HG03521 (cell line): ENCODE results near the gene DBH.
"Not testable (repeated sequence)": the region's sequence is repeated elsewhere in the genome, so short reads cannot be mapped to it uniquely, and the experiment has no call there.

Experiments
- ATAC-seq: cut with Tn5 transposase; IDR thresholded peaks from one replicate; pipeline ENCODE4 v1.9.1; 2021; ENCODE audit warnings: mild to moderate bottlenecking, moderate library complexity; ENCODE audit not compliant: unreplicated experiment

Gene DBH

GRCh38 chr9:133664173-133665050 lies 28.2 kb downstream of the DBH start:
- ATAC-seq: no peak

DNA sequence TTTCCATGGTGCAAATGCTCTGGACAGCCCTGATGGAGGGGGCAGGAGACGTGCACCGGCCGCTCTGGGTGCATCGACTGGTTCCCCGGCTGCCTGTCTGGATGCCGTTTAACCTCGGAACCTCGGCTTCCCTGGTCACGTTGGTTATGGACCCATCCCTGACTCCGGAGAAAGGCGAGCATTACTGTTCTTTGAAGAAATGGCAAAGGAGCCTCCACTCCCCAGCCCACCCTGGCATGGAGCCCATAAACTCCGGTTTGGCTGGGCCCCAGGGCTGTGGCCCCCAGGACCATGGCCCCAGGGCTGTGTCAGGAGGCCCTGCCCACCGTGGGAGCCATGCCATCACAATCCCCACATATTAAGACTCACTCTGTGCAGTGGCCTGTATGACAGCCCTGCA lies 28.9 kb downstream of the DBH start:
- ATAC-seq: no peak

DNA sequence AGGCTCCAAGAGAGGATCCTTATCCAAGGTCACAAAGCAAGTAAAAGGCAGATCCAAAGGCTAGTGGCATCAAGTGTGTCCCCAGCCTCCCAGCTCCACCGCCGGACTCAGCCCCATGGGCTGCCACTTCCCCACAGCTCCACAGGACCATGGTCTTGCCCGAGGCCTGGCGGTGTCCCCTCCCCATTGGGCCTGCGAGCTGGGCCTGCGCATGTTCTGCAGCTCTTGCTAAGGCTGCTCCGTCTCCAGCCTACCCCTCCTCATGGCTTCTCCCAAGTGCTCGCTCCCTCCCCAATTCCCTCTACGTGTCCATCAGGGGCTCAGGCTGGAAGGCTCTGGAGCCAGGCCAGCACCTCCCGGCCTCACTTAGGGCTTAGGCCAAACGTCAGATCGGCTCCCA lies 29.4 kb downstream of the DBH start:
- ATAC-seq: no peak

- no peak for ATAC-seq
These were observed 30.2 kb downstream of the DBH start for GRCh38 chr9:133666387-133666786.

- no peak for ATAC-seq
These were observed 30.7 kb downstream of the DBH start for GRCh38 chr9:133666845-133667244.

DNA sequence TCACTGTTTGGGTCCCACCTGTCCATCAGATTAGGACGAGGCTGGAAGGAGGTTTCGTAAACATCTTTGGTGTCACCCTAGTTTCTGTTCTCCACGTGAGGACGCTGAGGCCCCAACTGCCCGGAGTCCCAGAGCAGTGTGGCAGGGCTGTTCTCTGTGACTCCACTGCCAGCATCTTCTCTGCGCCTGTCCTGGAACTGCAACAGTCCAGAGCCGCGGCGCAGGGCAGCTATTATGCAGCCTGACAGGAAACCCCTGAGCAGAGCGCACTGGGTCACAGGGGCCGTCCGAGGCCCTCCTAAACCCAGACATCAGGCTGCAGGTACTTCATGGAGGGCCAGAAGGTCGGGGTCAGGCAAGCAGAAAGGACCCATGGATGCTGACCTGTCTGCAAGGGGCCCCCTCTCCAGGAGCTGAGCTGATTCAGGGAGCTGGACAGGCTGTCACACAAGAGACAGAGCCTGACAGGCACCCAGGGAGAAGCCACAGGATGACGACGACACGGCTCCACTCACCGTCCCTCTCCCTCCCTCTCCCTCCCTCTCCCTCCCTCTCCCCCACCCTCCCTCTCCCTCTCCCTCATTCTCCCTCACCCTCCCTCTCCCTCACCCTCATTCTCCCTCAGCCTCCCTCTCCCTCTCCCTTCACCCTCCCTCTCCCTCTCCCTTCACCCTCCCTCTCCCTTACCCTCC lies 31.7 kb downstream of the DBH start:
- ATAC-seq: no peak

DNA sequence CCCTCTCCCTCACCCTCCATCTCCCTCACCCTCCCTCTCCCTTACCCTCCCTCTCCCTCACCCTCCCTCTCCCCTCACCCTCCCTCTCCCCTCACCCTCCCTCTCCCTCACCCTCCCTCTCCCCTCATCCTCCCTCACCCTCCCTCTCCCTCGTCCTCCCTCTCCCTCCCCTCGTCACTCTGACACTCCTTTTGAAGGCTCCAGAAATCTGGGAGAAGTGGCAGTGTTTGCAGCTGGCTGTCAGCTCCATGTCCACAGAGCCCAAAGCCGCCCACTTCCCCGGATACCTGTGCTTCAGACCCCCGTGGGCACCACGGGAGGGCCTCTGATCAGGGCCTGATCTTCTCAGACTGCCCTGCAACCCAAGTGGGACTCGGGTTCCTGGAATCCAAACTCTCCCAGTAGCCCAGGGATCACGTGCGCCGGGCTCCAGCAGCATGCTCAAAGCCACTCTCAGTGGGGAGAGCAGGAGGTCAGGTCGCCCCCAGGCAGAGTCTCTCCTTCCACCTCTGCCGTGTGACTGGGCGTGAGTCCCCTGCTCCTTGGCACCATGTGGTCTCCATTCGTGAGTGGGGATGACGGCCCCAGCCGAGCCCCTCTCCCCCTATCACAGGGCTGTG lies 33.1 kb downstream of the DBH start:
- ATAC-seq: no peak

- no peak for ATAC-seq
These were observed 34.3 kb downstream of the DBH start for GRCh38 chr9:133670466-133670865.

DNA sequence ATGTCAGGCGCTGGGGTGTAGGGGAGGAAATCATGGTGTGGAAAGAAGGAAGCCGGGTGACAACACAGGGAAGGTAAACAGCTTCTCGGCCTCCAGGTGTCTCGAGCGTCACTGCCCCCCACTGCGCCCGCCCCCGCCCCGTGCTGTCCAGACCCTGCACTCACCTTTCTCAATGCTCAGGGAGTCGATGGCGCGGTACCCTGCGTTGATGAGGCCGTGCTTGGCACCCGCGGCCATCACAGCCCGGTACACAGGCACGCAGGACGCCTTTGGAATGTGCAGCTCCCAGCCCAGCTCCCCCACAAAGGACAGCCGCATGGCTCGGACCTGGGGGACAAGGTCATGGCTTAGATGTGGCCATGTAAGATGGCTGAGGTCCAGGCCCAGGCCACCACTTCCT lies 35.2 kb downstream of the DBH start:
- no peak for ATAC-seq

DNA sequence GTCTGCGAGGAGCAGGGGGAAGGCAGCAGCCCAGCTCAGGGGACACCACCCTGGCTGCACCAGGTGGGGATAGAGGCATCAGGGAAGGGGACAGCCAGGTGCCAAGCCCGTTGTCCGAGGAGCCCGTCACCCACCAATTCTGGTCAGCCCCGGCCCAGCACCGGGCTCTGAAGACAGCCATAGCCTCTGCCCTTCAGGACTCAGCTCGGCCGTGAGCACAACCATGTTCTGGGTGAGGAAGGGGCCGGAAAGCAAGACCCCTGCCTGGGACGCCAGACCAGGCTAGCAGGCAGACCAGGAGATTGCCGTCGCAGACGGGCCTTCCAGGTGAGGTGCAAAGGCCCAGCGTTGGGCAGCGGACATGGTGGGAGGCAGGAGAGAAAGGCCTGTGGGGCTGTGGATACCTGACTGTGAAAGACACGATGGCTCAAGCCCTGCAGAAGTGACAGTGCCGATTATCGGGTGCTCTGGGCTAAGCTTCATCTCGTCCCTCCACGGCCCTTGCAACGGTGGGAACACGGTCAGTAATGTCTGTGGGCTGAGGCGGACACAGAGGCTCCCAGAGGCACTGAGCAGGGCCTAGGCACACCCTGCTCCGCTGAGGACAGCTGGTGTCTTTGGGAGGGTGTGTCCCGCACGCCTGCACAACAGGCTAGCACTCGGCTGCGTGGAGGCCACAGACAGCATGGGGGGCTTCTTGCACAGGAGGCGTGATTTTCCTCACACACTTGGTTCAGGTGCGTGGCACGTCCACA lies 36.5 kb downstream of the DBH start:
- no peak for ATAC-seq

- no peak for ATAC-seq
These were observed 37.1 kb downstream of the DBH start for GRCh38 chr9:133673258-133673655.

DNA sequence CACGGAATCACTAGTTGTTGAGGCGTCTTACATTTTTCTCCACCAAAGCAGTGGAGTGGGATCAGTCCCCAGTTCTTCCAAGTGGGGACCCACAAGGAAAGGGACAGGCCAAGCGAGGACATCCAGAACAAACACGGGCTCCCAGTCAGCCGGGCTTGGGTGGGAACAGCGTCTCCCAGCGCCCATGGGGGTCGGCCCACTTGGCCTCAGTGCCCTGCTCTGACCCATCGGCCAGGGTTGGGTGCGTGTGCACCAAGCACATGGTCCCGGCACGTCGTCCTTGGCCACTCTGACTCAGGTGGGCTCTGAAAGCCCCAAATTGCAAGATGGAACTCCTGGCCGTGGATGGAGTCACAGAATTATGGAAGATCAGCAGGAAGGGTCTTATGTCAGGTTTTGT lies 37.9 kb downstream of the DBH start:
- no peak for ATAC-seq

GRCh38 chr9:133675796-133676195 lies 39.6 kb downstream of the DBH start:
- not testable (repeated sequence) for ATAC-seq

- no peak for ATAC-seq
These were observed 40.3 kb downstream of the DBH start for GRCh38 chr9:133676450-133676849.

DNA sequence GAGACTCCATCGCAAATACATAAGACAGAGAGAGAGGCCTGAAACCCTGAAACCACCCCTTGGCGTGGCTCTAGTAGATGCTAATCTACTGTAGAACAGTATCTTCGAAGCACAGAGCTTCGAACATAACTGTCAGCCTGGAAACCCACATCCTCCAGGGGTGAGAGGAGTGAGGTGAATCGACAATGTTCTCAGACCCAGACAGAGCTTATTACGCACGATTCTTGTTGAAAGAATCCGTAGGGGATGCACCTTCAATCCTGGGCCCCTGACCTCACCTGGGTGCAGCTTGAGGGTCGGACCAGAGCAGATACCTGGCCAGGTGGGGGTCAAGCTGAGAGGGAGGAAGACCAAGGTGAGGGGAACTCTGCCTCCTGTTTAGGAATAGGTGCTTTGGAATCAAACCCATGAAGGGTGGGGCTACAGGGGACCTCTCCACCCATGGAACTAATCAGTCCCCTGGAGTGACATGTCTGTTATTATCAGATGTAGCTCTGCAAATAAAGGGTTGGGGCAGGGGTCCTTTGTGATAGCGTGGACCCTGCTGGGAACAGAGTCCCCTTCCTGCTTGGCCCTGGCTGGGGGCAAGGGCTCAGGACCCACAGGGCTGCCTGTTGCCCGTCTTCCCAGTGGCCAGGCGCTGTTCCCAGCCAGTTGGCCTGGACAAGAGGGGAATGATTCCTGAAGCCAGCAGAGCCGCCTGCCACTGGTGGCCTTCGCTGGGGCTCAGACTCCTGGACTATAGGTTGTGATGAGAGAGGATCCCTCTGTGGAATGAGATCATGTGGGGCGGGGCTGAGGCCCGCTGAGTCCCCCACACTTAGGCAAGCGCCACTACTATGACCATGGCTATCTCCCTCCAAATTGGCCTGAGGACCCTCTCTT lies 41.2 kb downstream of the DBH start:
- ATAC-seq: no peak

DNA sequence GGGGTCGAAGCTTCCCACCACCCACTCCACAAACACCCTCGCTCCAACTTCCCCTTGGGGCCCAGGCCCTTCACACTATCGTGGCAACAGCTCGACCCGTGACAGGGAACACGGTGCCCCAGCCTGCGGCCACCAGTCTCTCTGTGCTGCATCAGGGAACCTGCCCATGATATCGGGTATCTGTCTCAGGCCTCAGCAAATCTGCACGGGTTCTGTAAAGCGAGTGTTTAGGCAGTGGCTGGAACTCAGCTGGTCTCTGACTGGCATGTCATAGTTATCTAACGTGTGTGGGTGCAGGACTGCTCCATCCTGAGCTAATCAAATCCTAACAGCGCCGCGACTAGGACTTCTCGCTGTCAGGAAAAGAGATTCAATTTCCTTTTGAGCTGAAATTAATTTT lies 42.9 kb downstream of the DBH start:
- no peak for ATAC-seq

DNA sequence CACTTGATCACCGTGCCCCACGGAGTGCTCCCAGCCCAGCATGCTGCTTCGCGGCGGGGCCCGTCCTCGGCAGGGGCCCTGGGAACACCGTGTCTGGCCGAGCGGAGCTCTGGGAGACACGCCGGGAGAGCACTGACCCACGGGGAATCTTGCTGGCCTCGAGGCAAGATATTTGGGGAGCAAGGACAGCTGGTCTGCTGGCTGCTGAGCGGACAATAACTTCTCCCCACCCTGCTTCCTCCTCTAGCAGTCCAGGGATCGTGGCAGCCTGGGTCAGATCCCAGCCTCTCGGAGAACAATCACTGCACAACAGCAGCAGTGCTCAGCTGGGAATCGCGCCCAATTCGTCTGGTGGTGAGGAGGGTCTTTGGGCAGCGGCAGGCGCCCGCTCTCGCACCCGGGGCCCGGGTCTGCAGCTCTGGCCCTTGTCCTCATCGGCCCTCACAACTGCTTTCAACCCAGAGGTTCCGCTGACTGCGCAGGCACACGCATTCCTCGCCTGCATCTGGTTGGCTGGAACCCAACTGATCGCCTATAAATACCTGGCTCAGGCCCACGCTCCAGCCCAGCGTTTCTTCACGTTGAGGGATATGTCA lies 43.4 kb downstream of the DBH start:
- ATAC-seq: no peak

DNA sequence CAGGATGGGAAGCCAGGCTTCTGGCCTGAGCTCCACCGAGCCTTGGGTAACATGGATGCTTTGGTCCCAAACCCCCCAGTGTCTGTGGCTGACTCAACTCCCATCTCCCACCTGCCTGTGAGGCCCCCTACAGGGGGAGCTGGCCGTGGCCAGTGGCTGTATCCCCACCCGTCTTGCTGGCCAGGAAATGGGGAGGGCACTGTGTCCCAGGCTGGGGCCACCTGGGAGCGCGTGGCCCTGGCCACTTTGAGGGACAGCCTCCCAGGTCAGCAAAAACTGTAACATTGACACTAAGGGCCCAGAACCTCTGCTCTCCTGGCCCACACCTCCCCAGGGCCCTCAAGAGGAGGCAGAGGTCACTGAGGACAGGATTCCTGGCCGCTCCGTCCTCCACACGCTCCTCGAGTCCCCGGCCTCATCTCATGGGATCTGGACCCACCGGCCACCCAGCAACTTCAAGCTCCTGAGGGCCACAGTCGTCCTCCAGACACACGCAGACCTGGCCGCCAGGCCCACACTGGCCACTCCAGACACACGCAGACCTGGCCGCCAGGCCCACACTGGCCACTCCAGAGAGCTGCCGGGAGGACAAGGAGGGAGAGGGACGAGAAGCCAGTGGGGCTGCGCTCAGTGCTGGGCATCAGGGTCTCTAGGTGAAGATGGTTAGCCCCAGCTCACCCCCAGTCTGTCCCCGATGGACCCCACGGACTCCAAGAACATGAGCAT lies 44.2 kb downstream of the DBH start:
- ATAC-seq: no peak

- no peak for ATAC-seq
These were observed 45.0 kb downstream of the DBH start for GRCh38 chr9:133680976-133681657.
